Measurements from ENCODE around the gene DNAH14. TPM values are rescaled to one million over a fixed set of nuclear protein-coding genes. Genes with fewer than 3 reads are reported as not detected.
"Not testable (repeated sequence)": the region's sequence is repeated elsewhere in the genome, so short reads cannot be mapped to it uniquely, and the experiment has no call there.

DNAH14 gene
- total RNA-seq, 4 donors from 2014 or later: under 0.01 to 142 (median 4.1) TPM

DNA sequence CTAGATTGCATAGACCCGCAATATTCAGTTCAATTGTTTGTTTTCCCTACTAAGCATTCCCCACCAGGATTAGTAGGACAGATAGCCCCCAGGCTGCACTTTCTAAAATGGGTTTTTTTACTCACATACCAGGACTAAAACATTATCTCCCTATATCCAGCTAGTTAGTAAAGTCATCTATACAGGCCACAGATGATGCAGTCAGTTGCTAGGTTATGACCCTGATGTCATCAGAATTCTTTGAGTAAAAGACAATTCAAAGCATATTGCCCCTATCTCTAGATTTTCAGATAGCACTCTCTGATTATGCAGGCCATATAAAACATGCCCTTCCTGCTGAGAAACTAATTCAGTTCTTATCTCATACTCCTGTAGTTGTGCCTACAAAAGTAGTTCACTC is 294.8 kb downstream of the DNAH14 start:
- Histone ChIP-seq H3K36me3 (no peaks in the 10 kb centered on the region), H3K9me3 (no peaks in the 10 kb centered on the region), H3K4me1 (no peaks in the 10 kb centered on the region), H3K4me3 (no peak overlapping the region), H3K27ac (no peak overlapping the region), H3K27me3 (no peaks in the 10 kb centered on the region)
- no peak for DNase-seq
- intact Hi-C loops (cut with DNase I; ENCODE audit: low total_unique reads): no loop called here
- TF ChIP-seq, protein P1, sequence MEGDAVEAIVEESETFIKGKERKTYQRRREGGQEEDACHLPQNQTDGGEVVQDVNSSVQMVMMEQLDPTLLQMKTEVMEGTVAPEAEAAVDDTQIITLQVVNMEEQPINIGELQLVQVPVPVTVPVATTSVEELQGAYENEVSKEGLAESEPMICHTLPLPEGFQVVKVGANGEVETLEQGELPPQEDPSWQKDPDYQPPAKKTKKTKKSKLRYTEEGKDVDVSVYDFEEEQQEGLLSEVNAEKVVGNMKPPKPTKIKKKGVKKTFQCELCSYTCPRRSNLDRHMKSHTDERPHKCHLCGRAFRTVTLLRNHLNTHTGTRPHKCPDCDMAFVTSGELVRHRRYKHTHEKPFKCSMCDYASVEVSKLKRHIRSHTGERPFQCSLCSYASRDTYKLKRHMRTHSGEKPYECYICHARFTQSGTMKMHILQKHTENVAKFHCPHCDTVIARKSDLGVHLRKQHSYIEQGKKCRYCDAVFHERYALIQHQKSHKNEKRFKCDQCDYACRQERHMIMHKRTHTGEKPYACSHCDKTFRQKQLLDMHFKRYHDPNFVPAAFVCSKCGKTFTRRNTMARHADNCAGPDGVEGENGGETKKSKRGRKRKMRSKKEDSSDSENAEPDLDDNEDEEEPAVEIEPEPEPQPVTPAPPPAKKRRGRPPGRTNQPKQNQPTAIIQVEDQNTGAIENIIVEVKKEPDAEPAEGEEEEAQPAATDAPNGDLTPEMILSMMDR (IDR thresholded peaks at IDR 0.05): no peak
- TF ChIP-seq POLR2A (IDR thresholded peaks at IDR 0.05): no peak

DNA sequence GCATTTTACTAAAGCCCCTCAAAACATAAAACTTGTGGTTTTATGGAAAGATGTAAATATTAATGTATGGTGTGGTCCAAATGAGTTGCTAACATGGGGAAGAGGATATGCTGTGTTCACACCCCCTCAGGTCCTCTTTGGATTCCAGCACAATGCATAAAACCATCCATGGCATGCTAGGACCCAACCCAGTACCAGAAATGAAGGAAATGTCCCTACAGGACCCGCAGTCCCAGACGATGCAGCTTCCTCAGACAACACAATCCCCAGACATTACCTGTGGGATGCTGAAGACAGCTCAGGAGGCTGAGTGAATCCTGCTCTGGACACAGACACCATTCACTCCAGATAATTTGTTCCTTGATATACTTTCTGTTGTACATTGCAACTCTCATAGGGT is 296.2 kb downstream of the DNAH14 start:
- H3K4me1 ChIP-seq: no peaks in the 10 kb centered on the region
- no peak for DNase-seq
- intact Hi-C loops (cut with DNase I; ENCODE audit: low total_unique reads): no loop called here
- no peak overlapping the region for H3K4me3 ChIP-seq
- no peak overlapping the region for H3K27ac ChIP-seq
- no peaks in the 10 kb centered on the region for H3K36me3 ChIP-seq
- H3K27me3 ChIP-seq: no peaks in the 10 kb centered on the region
- no peaks in the 10 kb centered on the region for H3K9me3 ChIP-seq
- TF ChIP-seq, protein P1 (IDR thresholded peaks at IDR 0.05): no peak
- no peak for TF ChIP-seq POLR2A (IDR thresholded peaks at IDR 0.05)

DNA sequence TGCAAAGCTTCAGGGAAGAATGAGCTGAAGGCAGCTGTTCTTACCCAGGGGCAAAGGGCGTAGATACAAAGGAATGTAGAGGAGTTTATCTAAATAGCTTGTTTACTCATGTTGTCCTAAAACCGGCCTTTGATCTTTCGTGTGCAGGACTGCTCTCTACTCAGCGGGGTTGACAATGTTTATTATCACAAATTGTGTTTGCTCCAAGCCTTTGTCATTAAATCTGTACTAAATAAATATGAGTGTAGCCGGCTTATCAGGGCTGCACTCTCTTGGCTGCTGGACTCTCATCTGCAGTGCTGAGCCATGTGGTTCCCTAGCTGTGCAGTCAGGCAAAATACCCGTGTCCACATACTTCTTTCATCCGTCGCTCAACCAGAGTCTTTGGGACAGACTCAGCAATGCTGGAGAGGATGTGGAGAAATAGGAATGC is 299.4 kb downstream of the DNAH14 start:
- intact Hi-C loops (cut with DNase I; ENCODE audit: low total_unique reads): no loop called here
- Histone ChIP-seq H3K27me3 (no peaks in the 10 kb centered on the region), H3K9me3 (no peaks in the 10 kb centered on the region), H3K27ac (no peak overlapping the region), H3K4me1 (no peaks in the 10 kb centered on the region), H3K36me3 (no peaks in the 10 kb centered on the region), H3K4me3 (no peak overlapping the region)
- no peak for DNase-seq
- TF ChIP-seq, protein P1 (IDR thresholded peaks at IDR 0.05): no peak
- TF ChIP-seq POLR2A (IDR thresholded peaks at IDR 0.05): no peak

DNA sequence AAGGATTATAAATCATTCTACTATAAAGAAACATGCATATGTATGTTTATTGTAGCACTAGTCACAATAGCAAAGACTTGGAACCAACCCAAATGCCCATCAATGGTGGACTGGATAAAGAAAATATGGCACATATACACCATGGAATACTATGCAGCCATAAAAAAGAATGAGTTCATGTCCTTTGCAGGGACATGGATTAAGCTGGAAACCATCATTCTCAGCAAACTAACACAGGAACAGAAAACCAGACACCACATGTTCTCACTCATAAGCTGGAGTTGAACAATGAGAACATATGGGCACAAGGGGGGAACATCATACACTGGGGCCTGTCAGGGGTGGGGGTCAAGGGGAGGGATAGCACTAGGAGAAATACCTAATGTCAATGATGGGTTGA is 300.0 kb downstream of the DNAH14 start:
- H3K4me1 ChIP-seq; H3K36me3 ChIP-seq; DNase-seq; H3K9me3 ChIP-seq; H3K4me3 ChIP-seq; H3K27ac ChIP-seq; intact Hi-C loops (cut with DNase I; ENCODE audit: low total_unique reads); H3K27me3 ChIP-seq: not testable (repeated sequence)

DNA sequence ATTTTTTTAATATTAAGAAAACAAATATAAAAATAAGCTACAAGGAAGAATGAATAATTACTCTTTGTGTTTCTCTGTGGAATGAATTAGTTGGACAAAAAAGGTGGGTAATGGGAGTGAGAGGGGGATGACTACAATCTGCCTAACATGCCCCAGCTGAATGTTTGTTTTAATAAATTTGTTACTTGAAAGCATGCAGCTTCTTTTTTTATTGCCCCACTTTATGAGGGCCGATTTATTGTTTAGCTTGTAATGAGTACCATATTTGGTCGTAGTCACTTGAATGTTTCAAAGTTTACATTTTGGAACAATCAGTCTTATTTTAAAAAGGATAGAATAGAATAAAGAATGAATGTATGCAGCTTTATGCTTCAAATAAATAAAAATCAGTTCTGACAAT is 301.0 kb downstream of the DNAH14 start:
- DNase-seq: no peak
- no peak overlapping the region for H3K27ac ChIP-seq
- intact Hi-C loops (cut with DNase I; ENCODE audit: low total_unique reads): no loop called here
- H3K4me1 ChIP-seq: no peaks in the 10 kb centered on the region
- no peaks in the 10 kb centered on the region for H3K27me3 ChIP-seq
- H3K36me3 ChIP-seq: no peaks in the 10 kb centered on the region
- TF ChIP-seq, protein P1 (IDR thresholded peaks at IDR 0.05): no peak
- no peak for TF ChIP-seq POLR2A (IDR thresholded peaks at IDR 0.05)
- no peak overlapping the region for H3K4me3 ChIP-seq
- no peaks in the 10 kb centered on the region for H3K9me3 ChIP-seq

DNA sequence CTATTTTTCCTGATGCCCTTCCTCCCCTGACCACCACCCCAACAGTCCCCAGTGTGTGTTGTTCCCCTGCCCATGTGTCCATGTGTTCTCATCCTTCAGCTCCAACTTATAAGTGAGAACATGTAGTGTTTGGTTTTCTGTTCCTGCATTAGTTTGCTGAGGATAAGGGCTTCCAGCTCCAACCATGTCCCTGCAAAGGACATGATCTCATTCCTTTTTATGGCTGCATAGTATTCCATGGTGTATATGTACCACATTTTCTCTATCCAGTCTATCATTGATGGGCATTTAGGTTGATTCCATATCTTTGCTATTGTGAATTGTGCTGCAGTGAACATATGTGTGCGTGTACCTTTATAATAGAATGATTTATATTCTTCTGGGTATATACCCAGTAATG is 303.5 kb downstream of the DNAH14 start:
- H3K36me3 ChIP-seq; H3K27me3 ChIP-seq; H3K27ac ChIP-seq; H3K4me1 ChIP-seq; H3K9me3 ChIP-seq; H3K4me3 ChIP-seq; DNase-seq; intact Hi-C loops (cut with DNase I; ENCODE audit: low total_unique reads): not testable (repeated sequence)

Measured in uterus (tissue), 4 donors.